Peyer's patch (tissue), 4 donors: ENCODE data around the gene OXLD1.

ENCODE experiments used
- POLR2A ChIP-seq, 2 donors: fragments of 450-650 bp; IDR thresholded peaks; one replicate each; pipeline ENCODE4 v1.5.1; 2017; ENCODE audit warnings: antibody characterized with exemption in 2 of 2, mild to moderate bottlenecking in 2 of 2, moderate library complexity in 2 of 2
- TF ChIP-seq, protein P1 (sequence below), 6 experiments: fragments of 450-650 bp in 4 of 6; fragments of 200-600 bp in 2 of 6; sonication (generic) in 1 of 6; IDR thresholded peaks; one replicate each; pipeline ENCODE4 v1.5.1; 2017 to 2019; ENCODE audit warnings: antibody characterized with exemption in 6 of 6, mild to moderate bottlenecking in 3 of 6, moderate library complexity in 1 of 6

DNA sequence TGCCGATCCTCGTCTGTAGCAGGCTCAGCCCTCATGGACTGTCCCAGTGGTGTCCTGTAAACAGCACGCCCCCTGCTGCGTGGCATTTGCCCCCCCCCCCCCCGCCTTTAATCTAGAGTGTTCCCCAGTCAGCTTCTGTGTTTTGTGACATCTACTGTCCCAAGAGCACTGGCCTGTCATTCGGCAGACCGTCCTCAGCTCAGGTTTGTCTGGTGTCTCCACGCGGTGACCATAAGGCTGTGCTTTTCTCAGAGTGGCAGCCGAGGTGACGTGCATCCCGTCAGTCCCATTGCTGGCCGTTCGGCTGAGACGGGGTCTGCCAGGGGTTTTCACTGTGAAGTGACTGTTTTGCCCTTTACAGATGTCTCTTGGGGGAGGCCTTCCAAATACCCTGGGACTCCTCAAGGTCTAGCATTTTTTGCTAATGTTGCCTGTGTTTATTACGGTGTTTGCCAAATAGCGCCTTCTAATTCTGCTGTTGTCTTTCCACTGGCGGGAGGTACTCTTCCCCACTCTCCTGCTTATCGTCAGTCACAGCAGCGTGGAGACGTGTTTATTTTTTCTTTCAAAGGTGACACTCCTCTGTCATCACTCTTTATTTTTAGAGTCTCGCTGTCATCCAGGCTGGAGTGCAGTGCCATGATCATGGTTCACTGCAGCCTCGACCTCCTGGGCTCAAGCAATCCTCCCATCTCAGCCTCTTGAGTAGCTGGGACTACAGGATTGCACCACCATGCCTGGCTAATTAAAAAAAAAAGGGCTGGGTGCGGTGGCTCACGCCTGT lies 31.0 kb upstream of the OXLD1 start:
- TF ChIP-seq, protein P1, sequence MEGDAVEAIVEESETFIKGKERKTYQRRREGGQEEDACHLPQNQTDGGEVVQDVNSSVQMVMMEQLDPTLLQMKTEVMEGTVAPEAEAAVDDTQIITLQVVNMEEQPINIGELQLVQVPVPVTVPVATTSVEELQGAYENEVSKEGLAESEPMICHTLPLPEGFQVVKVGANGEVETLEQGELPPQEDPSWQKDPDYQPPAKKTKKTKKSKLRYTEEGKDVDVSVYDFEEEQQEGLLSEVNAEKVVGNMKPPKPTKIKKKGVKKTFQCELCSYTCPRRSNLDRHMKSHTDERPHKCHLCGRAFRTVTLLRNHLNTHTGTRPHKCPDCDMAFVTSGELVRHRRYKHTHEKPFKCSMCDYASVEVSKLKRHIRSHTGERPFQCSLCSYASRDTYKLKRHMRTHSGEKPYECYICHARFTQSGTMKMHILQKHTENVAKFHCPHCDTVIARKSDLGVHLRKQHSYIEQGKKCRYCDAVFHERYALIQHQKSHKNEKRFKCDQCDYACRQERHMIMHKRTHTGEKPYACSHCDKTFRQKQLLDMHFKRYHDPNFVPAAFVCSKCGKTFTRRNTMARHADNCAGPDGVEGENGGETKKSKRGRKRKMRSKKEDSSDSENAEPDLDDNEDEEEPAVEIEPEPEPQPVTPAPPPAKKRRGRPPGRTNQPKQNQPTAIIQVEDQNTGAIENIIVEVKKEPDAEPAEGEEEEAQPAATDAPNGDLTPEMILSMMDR (IDR thresholded peaks at IDR 0.05), result no peak
- TF ChIP-seq POLR2A (IDR thresholded peaks at IDR 0.05), result no peak
